Measurements from ENCODE around the gene PRSS8.

GRCh38 chr16:31084584-31085302 lies 50.8 kb downstream of the PRSS8 start:
- TF ChIP-seq YY1 (IDR thresholded peaks at IDR 0.05; ENCODE audit: insufficient read depth, insufficient read length), result no peak
- TF ChIP-seq SUZ12 (IDR thresholded peaks at IDR 0.05; ENCODE audit: extremely low read depth, insufficient read depth, insufficient read length), result no peak
